Colon (tissue), 2 donors: ENCODE measurements around the gene MINDY1.

Experiments used
- FAIRE-seq: peaks from 2 replicates; lab custom pipeline; 2012; peaks lifted over from hg19 to GRCh38; lab: Jason Lieb, UNC
- donor health status: control.
- donor health status: control.

Gene MINDY1

GRCh38 chr1:151006327-151007052 is at the start of gene MINDY1:
Gene MINDY1 (minus strand): TSS chr1:151006902. CDS start chr1:151002617, 4,285 bp downstream.
- FAIRE-seq = no peak

DNA sequence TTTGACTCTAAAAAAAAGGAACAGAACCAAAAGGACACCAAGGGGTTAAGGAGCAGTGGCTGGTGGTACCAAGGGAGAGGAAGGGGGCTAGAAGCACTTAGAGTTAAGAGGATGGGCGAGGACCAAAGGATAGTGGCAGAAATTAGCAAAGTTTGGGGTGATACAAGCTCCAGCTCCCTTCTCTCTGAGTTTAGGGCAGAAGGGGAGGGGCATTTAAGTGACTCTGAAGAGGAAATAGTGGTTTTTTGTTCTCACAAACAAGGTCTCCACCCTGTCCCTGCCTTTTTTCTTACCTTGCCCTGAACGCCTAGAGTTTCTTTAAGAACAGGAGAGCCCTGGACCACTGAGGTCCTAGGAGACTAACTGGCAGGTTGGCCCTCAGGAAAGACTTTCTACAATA is 49.4 kb upstream of the MINDY1 start:
- no peak for FAIRE-seq

DNA sequence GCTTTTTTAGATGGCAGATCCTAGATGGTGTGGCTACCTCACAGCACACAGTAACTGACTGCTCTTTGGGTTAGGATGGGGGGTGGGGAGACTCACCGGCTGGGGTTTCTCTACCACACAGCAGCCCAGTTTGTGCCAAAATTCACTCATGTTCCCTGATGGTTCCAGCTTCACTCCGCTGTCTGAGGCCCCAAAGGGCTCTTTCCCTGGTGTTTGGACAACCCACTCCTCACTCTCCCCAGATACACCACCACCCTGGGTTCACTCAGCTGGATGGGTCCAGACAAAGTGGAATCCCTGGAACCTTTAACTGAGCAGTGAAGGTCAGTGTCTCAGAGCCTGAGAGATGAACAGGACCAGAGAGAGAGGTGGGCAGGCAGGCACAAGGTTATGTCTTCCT is 48.9 kb upstream of the MINDY1 start:
- no peak for FAIRE-seq

GRCh38 chr1:151054971-151055547 is 48.4 kb upstream of the MINDY1 start:
- FAIRE-seq = no peak

- no peak for FAIRE-seq
Measured at GRCh38 chr1:151051356-151052009, 44.8 kb upstream of the MINDY1 start.

DNA sequence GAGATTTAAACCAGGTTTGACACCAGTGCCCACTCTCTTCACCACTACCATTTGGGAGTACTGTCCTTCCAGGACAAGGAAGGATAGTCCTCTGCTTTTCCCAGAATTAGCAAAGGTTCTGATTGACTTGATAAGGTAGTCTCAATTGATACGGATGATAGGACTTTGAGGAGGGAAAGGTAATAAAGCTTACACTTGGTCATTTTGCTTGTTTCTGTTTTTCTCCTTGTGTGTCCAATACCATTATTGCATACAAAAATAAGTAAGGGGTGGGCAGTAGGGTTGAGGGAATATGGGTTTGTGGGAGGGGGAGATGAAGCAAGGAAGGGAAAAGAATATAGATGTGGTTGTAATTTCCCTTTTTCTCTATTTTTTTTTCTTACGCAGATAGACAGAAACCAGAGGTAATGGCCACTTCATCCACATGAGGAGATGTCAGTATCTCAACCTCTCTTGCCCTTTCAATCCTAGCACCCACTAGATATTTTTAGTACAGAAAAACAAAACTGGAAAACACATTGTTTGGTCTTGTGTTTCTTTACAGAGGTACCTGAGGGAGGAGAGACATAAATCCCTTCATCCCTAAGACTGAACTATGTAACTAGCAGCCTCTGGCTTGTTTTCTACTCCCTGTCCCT is 43.5 kb upstream of the MINDY1 start:
- no peak for FAIRE-seq

GRCh38 chr1:151049458-151049857 is 42.8 kb upstream of the MINDY1 start:
- no peak for FAIRE-seq

GRCh38 chr1:151048645-151049032 is 41.9 kb upstream of the MINDY1 start:
- FAIRE-seq = no peak

GRCh38 chr1:151047925-151048644 is 41.4 kb upstream of the MINDY1 start:
- FAIRE-seq = no peak

DNA sequence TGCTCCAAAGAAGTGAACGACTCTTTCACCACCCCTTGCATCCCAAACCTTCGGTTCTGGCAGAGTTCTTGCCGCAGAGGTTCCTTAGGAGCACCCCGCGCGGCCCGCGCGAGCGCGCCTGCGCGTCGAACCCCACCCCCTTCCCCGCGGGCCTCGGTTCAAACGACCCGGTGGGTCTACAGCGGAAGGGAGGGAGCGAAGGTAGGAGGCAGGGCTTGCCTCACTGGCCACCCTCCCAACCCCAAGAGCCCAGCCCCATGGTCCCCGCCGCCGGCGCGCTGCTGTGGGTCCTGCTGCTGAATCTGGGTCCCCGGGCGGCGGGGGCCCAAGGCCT is 40.9 kb upstream of the MINDY1 start, which contains the start of gene C1orf56:
C1orf56 (plus strand) TSS at position 161 of the 334 bp plus-strand sequence; CDS start at position 258, 97 bp downstream.
- no peak for FAIRE-seq

GRCh38 chr1:151043163-151043562 is 36.5 kb upstream of the MINDY1 start:
- no peak for FAIRE-seq

GRCh38 chr1:151039521-151039920 is 32.8 kb upstream of the MINDY1 start:
- no peak for FAIRE-seq

DNA sequence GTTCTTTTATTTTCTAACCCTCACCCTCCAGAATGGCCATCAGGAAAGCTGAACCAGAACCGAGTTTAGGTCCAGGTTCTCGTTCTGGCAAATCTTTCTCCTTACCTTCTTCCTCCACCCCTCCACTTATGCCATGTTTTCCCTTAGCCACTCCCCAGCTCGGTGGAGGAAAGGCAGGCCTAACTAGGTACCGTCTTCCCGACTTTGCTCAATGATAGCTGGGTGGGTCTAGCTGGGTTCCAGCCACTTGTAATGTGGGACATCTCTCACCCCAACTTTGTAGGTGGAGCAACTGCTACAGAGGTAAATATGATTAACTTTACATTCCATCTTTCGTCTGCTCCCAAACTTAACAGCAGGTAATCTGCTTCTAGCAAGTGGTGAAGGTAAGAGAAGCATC is 30.3 kb upstream of the MINDY1 start:
- no peak for FAIRE-seq

GRCh38 chr1:151036356-151036755 is 29.7 kb upstream of the MINDY1 start, which contains the start of gene BNIPL:
Gene BNIPL (plus strand): TSS chr1:151036586. CDS start chr1:151036726, 140 bp downstream.
- no peak for FAIRE-seq

GRCh38 chr1:151035167-151035566 is 28.5 kb upstream of the MINDY1 start:
- FAIRE-seq = no peak

- FAIRE-seq = no peak
Measured at GRCh38 chr1:151032164-151032563, 25.5 kb upstream of the MINDY1 start.

DNA sequence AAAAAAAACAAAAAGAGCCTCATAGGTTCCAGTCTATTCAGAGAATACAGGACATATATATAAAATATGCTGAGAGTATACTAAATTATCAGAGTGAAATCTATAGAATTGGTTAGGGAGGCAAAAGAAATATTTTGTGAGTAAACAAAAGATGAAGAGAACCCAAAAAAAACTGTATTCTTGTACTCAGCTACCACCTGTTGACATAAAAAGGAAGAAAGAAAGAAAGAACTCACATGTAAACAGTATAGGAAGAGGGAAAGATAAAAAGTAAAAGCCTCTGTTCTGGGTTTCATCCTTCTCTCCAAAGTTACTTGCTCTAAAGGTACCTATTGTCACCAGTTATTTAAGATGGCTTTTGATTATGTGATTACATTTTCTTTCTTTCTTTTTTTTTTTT is 19.8 kb upstream of the MINDY1 start:
- no peak for FAIRE-seq

GRCh38 chr1:151024540-151025146 is 17.9 kb upstream of the MINDY1 start:
- no peak for FAIRE-seq

DNA sequence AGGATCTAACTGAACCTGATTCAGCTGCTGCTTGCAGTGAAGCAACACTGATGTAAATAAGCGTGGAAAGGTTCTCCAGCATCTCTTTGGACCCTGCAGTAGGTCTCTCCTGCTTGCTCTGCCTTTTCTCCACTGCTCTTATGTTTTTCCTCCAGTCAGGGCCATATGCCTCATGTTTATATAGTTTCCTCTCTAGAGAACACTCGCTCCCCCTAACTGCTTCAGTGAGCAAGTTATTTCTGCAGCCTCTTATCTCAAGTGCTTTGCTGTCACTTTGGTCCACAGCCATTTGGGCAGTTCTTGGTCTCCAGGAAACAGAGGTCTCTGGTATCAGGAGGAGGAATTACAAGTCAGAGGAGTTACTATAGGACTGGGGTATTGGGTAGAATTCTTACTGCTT is 6.8 kb upstream of the MINDY1 start:
- FAIRE-seq = no peak

GRCh38 chr1:151012684-151013471 is 6.2 kb upstream of the MINDY1 start:
- no peak for FAIRE-seq
